Aorta (tissue), 5 donors: ENCODE data around the gene C16orf89. TPM values are rescaled to one million over a fixed set of nuclear protein-coding genes. Genes with fewer than 3 reads are reported as not detected.
"Not testable (repeated sequence)": the region's sequence is repeated elsewhere in the genome, so short reads cannot be mapped to it uniquely, and the experiment has no call there.

Experiments
- ATAC-seq: fragments of 200-7000 bp; cut with Tn5 transposase; one replicate; pipeline ENCODE4 v1.9.1; 2022; ENCODE audit warnings: moderate library complexity; ENCODE audit not compliant: low FRiP score
- DNase-seq, 2 donors: peaks; one replicate each; pipeline ENCODE4 v3.0.0-alpha.2; 2020
- H3K27ac ChIP-seq, 2 donors: one replicate each; pipeline ENCODE4 v1.5.1; 2013; ENCODE audit warnings: low read length in 2 of 2, mild to moderate bottlenecking in 2 of 2, moderate library complexity in 2 of 2, control low read depth in 1 of 2, inconsistent platforms in 1 of 2, low read depth in 1 of 2
- H3K27me3 ChIP-seq, 2 donors: one replicate each; pipeline ENCODE4 v1.6.1; 2013; ENCODE audit warnings: control low read depth in 1 of 2, low read length in 1 of 2, mild to moderate bottlenecking in 1 of 2, moderate library complexity in 1 of 2; ENCODE audit not compliant: insufficient read depth in 2 of 2, control insufficient read depth in 1 of 2
- H3K36me3 ChIP-seq, 2 donors: one replicate each; pipeline ENCODE4 v1.6.1; 2013; ENCODE audit warnings: control low read depth in 1 of 2, low read length in 1 of 2, mild to moderate bottlenecking in 1 of 2; ENCODE audit not compliant: insufficient read depth in 2 of 2, control insufficient read depth in 1 of 2
- H3K4me1 ChIP-seq, 2 donors: one replicate each; pipeline ENCODE4 v1.6.1; 2013; ENCODE audit warnings: low read length in 2 of 2, control low read depth in 1 of 2, mild to moderate bottlenecking in 1 of 2, moderate library complexity in 1 of 2; ENCODE audit not compliant: insufficient read depth in 2 of 2, control insufficient read depth in 1 of 2
- H3K4me3 ChIP-seq, 2 donors: one replicate each; pipeline ENCODE4 v1.5.1; 2013; ENCODE audit warnings: low read length in 2 of 2, control low read depth in 1 of 2, mild to moderate bottlenecking in 1 of 2
- H3K9me3 ChIP-seq: one replicate; pipeline ENCODE4 v1.6.1; 2013; ENCODE audit warnings: mild to moderate bottlenecking, low read length; ENCODE audit not compliant: control insufficient read depth
- WGBS, 2 donors: extraction: QIAGEN DNeasy Blood & Tissue Kit; methylation state at CpG; one replicate each; pipeline ENCODE4 v1.1.7; 2013; 5-methylcytosine and 5-hydroxymethylcytosine counted together
- intact Hi-C, 2 donors: fragments of 100-400 bp; cut with DNase I; formaldehyde crosslinking; loops; one replicate each; pipeline versions ENCODE4 v1.14.2 to v1.15.0; 2022
- polyA plus RNA-seq, 2 donors: library from polyadenylated mRNA; stranded (reverse); fragments of 200-250 nt; gene quantifications; one replicate each; pipeline ENCODE4 v1.2.3, GENCODE V29; 2013
- total RNA-seq, 2 donors: library from RNA; stranded (reverse); fragmentation: NEBNext Ultra II Directional; extraction: Animal tissue kit (Norgen Biotek cat#: 25700); gene quantifications; one replicate each; pipeline ENCODE4 v1.2.1, GENCODE V29; 2021
- donor health status: healthy with polysubstance abuse.
- donor health status: Bipolar disorder and iron deficiency.
- donor health status: DM: no; HTN: no; CAD: no.
- donor health status: DM: no; HTN: no; CAD: no.
- donor health status: DM: yes; HTN: yes; CAD: no.

C16orf89 gene
- total and polyA plus RNA-seq, 4 donors: 1.9 to 31.6 (median 8.7) TPM

DNA sequence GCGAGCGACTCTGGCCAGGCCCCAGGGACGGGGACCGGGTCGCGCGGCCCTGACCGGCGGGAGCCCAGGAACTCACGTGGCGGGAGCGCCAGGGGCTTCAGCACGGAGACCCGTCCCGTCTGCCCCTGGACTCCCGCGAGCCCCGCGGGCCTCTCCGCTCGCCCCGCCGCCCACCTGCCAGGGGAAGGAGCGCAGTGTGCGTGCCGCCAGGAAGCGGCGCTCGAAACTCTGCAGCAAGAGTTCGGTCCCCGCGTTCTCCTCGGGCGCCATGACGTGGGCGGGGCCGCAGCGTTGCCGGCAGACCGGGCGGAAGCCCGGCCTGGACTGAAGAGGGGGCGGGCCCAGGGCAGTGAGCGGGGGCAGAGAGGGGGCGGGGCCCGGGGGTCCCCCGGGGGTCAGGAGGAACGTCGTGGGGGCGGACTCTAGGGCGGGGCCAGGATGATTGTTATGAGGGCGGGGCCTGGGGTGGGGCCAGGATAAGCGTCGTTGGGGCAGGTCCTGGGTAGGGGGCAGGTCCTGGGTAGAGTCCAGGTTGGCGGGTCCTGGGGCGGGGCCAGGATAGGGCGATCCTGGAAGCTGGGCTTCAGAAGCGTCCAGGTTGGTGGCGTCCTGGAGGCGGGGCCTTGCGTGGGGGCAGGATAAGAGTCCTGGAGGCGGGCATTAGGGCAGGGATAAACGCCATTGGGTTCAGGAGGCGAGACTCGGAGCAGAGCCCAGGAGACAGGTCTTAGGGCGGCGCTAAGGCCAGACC is 31.9 kb upstream of the C16orf89 start, which contains the start of gene EEF2KMT:
Gene EEF2KMT (minus strand): TSS at position 326 of the 751 bp plus-strand sequence. CDS start 56 bp downstream, at position 270.
- ATAC-seq (peak; percentile 100), DNase-seq (peak; percentile 100)
- not testable (repeated sequence) for H3K36me3 ChIP-seq, H3K27me3 ChIP-seq, H3K9me3 ChIP-seq, H3K4me1 ChIP-seq
- Histone ChIP-seq H3K4me3 (peak within 1 kb of the TSS; percentile 14 to 52), H3K27ac (peak within 1 kb of the TSS in 1 of 2 donors; percentile 31)
- intact Hi-C loops: loop anchor here in 1 of 2 donors (10.0 kb wide), 1 partner anchor 153 kb away; no protein-coding TSS in a partner anchor
- WGBS, 2 donors: 1% methylated on average over 52 to 67 of the region's 67 CpGs

DNA sequence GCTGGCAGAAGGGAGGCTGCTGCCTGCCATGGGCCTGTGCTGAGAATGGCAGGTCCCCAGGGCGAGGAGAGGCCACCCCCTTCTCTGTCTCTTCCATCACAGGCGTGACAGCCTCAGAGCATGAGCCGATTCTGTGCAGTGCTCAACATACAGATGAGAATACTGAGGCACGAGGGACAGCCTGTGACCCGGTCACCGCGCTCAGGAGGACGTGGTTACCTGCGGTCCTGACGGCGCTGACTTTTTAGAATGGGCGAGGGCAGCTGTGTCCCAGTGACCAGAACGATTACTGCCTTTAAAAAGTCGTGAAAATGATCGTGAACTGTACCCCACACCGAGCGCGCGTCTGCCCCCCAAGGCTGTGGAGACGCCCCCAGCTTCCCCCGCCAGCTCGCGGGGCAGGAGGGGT is 31.3 kb upstream of the C16orf89 start:
- peak overlapping the region in 1 of 2 donors; percentile 52 for H3K4me3 ChIP-seq
- H3K36me3 ChIP-seq, H3K9me3 ChIP-seq, H3K27ac ChIP-seq, ATAC-seq, H3K4me1 ChIP-seq, H3K27me3 ChIP-seq: not testable (repeated sequence)
- DNase-seq: peak in 1 of 2 donors; percentile 67
- 0 to 1% methylated on average over 22 to 23 of the region's 23 CpGs for WGBS, 2 donors
- intact Hi-C loops: loop anchor here in 1 of 2 donors (10.0 kb wide), 1 partner anchor 152 kb away; no protein-coding TSS in a partner anchor

DNA sequence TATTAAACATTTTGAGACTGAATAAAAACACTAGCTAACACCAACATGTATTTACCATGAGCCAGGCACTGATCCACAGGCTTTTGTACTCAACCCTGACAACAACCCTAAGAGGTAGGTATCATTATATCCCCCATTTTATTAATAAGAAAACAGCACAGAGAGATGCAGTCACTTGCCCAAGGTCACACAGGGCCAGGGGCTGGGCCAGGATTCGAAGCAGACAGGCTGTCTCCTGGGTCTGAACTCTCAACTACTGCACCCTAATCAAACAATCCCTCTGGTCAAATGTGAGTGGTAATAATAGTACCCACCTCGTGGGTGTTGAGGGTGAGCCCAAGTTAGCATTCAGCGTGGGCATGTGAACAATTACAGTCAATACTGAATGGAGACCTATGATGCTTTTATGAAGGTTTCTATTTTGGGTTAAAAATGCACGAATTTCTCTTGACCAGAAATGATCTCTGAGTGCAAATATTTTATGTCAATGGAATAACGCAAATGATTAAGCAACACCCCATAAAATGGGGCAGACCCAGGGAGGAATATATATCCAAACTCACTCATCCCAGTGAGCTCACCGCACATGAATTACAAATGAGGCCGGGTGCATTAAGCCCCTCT is 30.8 kb upstream of the C16orf89 start:
- not testable (repeated sequence) for H3K4me3 ChIP-seq, DNase-seq, H3K27me3 ChIP-seq, H3K36me3 ChIP-seq, ATAC-seq, H3K27ac ChIP-seq, H3K9me3 ChIP-seq, H3K4me1 ChIP-seq
- intact Hi-C loops: loop anchor here in 1 of 2 donors (10.0 kb wide), 1 partner anchor 152 kb away; no protein-coding TSS in a partner anchor
- 22% methylated on average over 7 of the region's 7 CpGs for WGBS, 2 donors

DNA sequence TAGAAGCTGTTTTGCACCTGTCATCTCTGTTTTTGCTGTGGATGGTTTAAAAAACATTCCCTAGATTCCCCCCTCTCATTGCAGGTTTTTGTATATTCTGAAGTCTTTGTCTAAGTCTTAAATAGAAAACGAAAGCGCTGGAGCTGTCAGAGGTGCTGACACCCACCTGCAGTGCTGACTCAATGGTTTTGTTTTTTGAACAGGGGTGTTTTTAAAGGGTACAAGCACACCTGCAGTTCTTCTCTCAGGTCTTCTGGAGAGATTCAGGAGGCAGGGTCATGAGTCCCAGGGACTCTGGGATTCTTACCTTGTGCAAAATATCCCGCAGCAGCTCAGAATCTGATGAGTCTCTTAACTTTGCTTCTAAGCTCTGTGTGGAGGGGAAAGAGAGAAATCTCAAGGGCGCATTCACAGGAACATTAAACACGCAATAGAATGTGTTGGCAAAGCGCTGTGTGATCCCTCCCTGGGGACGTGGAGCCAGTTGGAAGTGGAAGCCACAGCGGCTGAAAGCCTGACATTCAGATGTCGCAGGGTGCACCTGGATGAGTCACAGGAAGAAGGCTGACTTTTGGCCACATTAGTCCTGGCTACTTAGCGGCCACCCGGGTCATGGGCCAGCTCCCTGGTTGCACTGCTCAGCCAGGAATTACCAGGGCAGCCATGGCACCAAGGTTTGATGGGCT is 29.5 kb upstream of the C16orf89 start:
- not testable (repeated sequence) for H3K27me3 ChIP-seq, DNase-seq, H3K27ac ChIP-seq, H3K36me3 ChIP-seq, ATAC-seq, H3K4me3 ChIP-seq, H3K4me1 ChIP-seq, H3K9me3 ChIP-seq
- intact Hi-C loops: loop anchor here in 1 of 2 donors (10.0 kb wide), 1 partner anchor 150 kb away; no protein-coding TSS in a partner anchor
- 47 to 56% methylated on average over 11 of the region's 11 CpGs for WGBS, 2 donors

DNA sequence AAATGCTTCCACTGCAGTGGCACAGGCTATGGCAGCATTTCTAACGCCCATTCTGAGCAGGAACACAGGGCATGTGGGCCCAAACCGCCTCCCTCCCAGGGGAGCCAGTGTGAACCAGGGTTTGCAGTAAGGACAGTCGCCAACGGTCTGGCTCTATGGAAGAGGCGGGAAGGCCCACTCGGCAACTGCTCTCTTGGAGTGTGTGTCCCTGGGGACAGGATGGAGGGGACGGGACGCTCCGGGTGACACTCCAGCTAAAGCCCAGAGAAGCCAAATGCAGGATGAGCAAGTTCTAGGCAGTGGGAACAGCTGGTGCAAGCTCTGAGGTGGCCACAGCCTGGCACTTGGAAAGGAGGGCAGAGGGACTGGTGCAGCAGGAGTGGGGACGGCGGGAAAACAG is 28.0 kb upstream of the C16orf89 start:
- intact Hi-C loops: loop anchor here in 1 of 2 donors (10.0 kb wide), 1 partner anchor 149 kb away; no protein-coding TSS in a partner anchor
- ATAC-seq: not testable (repeated sequence)

DNA sequence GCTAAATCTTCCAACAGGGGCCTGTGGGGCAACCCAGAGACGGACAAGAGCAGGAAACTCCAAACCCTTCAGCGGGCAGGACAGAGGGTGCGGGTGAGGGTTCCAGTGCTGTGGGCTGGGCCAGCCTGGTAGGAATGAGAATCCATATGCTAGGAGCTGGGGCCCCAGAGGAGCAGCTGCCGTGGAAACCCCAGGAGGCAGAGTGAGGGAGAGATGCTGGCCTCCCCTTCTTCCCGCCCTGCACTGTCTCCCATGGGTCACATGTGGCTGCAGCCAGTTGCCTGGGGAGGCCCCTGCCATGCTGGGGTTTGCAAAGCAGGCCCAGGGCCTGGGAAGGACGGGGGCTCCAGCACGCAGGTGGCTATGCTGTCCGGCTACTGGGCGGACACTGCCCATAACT is 27.3 kb upstream of the C16orf89 start:
- WGBS, 2 donors: 80 to 91% methylated on average over 5 to 9 of the region's 9 CpGs
- not testable (repeated sequence) for H3K4me1 ChIP-seq, H3K9me3 ChIP-seq, H3K4me3 ChIP-seq, ATAC-seq, H3K27ac ChIP-seq, H3K27me3 ChIP-seq, H3K36me3 ChIP-seq
- intact Hi-C loops: loop anchor here in 1 of 2 donors (10.0 kb wide), 1 partner anchor 148 kb away; no protein-coding TSS in a partner anchor
- peak in 1 of 2 donors; percentile 35 for DNase-seq

More for the DNA sequence above, 28.0 kb upstream of the C16orf89 start:
- not testable (repeated sequence) for H3K27me3 ChIP-seq, H3K9me3 ChIP-seq, H3K36me3 ChIP-seq, H3K4me3 ChIP-seq, H3K4me1 ChIP-seq, H3K27ac ChIP-seq
- peak in 1 of 2 donors; percentile 24 for DNase-seq
- WGBS, 2 donors: 56 to 69% methylated on average over 11 of the region's 11 CpGs

DNA sequence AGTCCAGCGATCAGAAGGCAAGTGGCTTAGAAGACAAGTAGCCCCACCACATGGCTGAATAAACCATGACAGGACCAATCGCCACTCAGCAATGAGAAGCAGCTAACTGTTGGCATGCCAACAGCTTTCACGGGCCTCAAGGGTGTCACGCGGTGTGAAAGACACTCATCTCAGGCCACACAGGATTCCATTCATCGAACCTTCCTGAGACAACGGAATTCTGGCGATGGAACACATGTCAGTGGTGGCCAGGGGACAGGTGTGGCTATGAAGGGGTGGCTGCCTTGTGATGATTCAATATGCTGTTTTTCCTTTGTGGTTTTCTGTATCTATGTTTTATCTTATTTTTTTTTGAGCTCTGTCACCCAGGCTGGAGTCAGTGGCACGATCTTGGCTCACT is 24.8 kb upstream of the C16orf89 start:
- WGBS, 2 donors: 90 to 92% methylated on average over 9 of the region's 9 CpGs
- H3K27ac ChIP-seq, H3K36me3 ChIP-seq, H3K9me3 ChIP-seq, H3K4me1 ChIP-seq, DNase-seq, H3K4me3 ChIP-seq, H3K27me3 ChIP-seq, ATAC-seq: not testable (repeated sequence)
- intact Hi-C loops: loop anchor here in 1 of 2 donors (10.0 kb wide), 1 partner anchor 146 kb away; no protein-coding TSS in a partner anchor

DNA sequence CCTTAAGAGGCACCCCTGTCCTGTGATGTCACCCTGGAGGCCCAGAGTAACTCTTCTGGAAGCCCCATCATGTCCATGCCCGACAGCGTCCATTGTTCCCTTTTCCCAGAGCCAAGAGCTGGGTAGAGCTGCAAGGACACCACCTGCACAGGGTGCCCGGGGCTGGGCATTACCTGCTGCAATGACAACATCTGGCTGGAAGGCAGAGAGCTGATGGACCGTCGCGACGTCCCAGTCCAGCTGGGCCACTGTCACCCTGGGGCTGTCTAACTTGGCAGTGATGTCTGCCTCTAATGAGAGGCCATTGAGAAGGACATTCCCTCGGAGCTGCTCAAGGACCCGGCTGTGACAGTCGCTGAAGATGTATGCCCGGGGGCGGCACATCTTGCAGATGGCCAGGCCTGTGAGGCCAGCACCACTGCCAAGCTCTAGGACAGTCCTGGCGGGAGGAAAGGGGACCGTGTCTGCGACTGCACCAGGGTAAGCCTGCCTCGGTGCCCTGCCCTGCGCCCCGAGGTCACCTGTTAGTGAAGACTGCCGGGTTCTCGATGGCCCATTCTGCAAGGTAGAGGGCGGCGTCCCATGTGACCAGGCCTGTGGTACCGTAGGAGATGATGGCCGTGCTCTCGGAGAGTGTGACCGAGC is 24.3 kb upstream of the C16orf89 start:
- H3K27me3 ChIP-seq, ATAC-seq, H3K4me1 ChIP-seq, H3K36me3 ChIP-seq, H3K27ac ChIP-seq, H3K9me3 ChIP-seq, H3K4me3 ChIP-seq: not testable (repeated sequence)
- intact Hi-C loops: loop anchor here in 1 of 2 donors (10.0 kb wide), 1 partner anchor 145 kb away; no protein-coding TSS in a partner anchor
- peak in 1 of 2 donors; percentile 47 for DNase-seq
- 89 to 90% methylated on average over 23 to 26 of the region's 26 CpGs for WGBS, 2 donors
